GM18909 (cell line): ENCODE measurements around the gene ARPIN.

ENCODE experiments used
- ATAC-seq: cut with Tn5 transposase; IDR thresholded peaks from one replicate; pipeline ENCODE4 v1.9.1; 2021; ENCODE audit warnings: mild to moderate bottlenecking; ENCODE audit not compliant: unreplicated experiment, poor library complexity

Gene ARPIN

GRCh38 chr15:89851673-89852341 lies 60.9 kb downstream of the ARPIN start:
- ATAC-seq, result peak; percentile 65

- ATAC-seq, result peak; percentile 5
These were observed 63.8 kb downstream of the ARPIN start for GRCh38 chr15:89848970-89849292.

DNA sequence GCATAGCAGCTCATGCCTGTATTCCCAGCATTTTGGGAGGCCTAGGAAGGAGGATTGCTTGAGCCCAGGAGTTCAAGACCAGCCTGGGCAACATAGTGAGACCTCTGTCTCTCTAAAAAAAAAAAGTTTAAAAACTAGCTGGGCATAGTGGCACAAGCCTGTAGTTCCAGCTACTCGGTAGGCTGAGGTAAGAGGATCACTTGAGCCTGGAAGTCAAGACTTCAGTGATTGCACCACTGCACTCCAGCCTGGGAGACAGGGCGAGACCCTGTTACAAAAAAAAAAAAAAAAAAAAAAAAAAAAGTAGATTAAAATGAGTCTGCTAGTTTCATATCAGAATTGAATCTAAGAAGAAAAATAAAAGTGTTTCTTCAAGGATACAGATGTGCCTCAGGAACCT lies 65.7 kb downstream of the ARPIN start:
- ATAC-seq, result no peak

DNA sequence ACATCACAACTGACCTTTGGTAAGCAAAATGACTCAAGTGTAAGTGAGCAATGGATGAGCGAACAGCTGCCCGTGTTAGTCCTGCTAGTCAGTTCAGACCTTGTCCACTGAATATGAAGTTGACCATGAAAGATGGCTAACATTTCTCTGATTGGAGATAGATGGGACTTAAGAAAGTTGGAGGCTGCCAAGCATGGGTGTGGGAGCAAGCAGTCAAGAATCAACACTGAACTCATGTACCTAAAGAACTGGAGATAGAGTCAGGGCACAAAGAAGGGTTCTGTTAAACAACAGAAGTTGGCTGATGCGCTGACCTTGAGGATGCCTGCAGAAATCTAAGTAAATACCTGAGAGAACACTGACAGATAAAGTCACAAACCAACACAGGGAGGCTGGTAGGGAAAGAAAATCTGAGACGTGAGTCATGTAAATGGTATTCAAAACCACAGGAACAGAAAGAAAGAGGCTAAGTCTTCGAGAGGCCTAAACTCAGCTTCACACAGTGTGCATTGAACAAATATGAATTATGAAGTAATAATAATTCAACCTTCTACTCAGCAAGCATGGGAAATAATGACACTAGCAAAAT lies 67.4 kb downstream of the ARPIN start:
- ATAC-seq, result no peak
